ENCODE results near the gene PRTFDC1.
"Not testable (repeated sequence)": the region's sequence is repeated elsewhere in the genome, so short reads cannot be mapped to it uniquely, and the experiment has no call there.

PRTFDC1 gene

DNA sequence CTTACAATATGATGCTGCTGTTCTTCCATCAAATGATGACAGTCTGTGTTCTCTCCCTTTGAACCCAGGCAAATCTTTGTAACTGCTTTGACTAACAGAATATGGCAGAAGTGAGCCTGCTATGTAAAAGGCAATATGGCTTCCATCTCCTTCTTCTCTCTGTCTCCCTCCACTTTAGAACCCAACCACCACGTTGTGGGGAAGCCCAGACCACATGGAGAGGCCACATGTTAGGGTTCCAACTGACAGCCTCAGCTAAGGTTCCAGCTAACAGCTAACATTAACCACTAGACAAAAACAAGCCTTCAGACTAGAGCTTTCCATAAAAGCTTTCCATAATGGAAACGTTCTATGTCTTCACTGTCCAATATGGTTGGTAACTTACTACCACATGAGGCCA is 107.7 kb downstream of the PRTFDC1 start:
- Mint-ChIP-seq H3K9me3 (peaks cover 2% of the 10 kb centered on the region), H3K4me3 (no peak overlapping the region)
- no peak for ATAC-seq

GRCh38 chr10:24843256-24843655 is 109.2 kb downstream of the PRTFDC1 start:
- Mint-ChIP-seq H3K9me3 (peaks cover 2% of the 10 kb centered on the region), H3K4me3 (no peak overlapping the region), H3K27me3 (no peaks in the 10 kb centered on the region), H3K4me1 (no peaks in the 10 kb centered on the region), H3K27ac (no peak overlapping the region), H3K36me3 (no peaks in the 10 kb centered on the region)
- ATAC-seq = no peak

More for the DNA sequence above, 107.7 kb downstream of the PRTFDC1 start:
- Mint-ChIP-seq H3K36me3 (no peaks in the 10 kb centered on the region), H3K27me3 (peaks cover under 1% of the 10 kb centered on the region), H3K4me1 (no peaks in the 10 kb centered on the region), H3K27ac (no peak overlapping the region)

GRCh38 chr10:24842856-24843255 is 109.5 kb downstream of the PRTFDC1 start:
- ATAC-seq = no peak
- no peaks in the 10 kb centered on the region for H3K4me1 Mint-ChIP-seq
- H3K27ac Mint-ChIP-seq = no peak overlapping the region
- no peak overlapping the region for H3K4me3 Mint-ChIP-seq
- H3K27me3 Mint-ChIP-seq = no peaks in the 10 kb centered on the region
- H3K36me3 Mint-ChIP-seq = no peaks in the 10 kb centered on the region
- H3K9me3 Mint-ChIP-seq = peaks cover 2% of the 10 kb centered on the region

DNA sequence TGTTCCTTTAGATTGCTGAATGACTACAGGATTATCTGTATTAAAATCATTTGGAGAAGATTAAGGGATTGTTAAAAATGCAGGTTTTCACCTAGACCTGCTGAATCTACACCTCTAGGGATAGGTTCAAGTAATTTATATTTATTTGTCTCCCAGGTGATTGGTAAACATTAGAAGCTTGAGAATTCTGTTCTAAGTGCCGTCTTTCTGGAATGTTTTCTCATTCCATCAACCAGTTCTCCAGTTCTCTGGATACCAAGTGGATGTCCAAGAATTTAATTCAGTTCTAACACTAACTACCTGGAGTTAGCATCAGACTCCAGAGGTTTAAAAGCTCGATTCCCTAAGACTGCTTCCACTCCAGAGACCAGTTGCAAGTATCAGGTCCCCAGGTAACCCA is 110.9 kb downstream of the PRTFDC1 start:
- H3K4me1 Mint-ChIP-seq = no peaks in the 10 kb centered on the region
- H3K36me3 Mint-ChIP-seq = no peaks in the 10 kb centered on the region
- H3K4me3 Mint-ChIP-seq = no peak overlapping the region
- peaks cover 8% of the 10 kb centered on the region for H3K9me3 Mint-ChIP-seq
- no peak for ATAC-seq
- no peaks in the 10 kb centered on the region for H3K27me3 Mint-ChIP-seq
- no peak overlapping the region for H3K27ac Mint-ChIP-seq

GRCh38 chr10:24840784-24841183 is 111.6 kb downstream of the PRTFDC1 start:
- Mint-ChIP-seq H3K27ac (no peak overlapping the region), H3K27me3 (no peaks in the 10 kb centered on the region)

DNA sequence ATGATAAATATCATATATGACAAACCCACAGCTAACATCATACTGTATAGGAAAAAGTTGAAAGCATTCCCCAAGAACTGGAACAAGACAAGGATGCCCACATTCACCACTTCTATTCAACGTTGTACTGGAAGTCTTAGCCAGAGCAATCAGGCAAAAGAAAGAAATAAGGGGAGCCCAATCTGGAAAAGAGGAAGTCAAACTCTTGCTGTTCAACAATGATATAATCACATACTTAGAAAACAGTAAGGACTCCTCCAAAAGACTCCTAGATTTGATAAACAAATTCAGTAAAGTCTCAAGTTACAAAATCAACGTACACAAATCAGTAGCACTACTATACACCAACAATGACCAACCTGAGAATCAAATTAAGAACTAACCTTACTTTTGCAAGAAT is 114.6 kb downstream of the PRTFDC1 start:
- not testable (repeated sequence) for H3K4me1 Mint-ChIP-seq, H3K36me3 Mint-ChIP-seq, H3K4me3 Mint-ChIP-seq, ATAC-seq, H3K9me3 Mint-ChIP-seq, H3K27ac Mint-ChIP-seq, H3K27me3 Mint-ChIP-seq

More at GRCh38 chr10:24840784-24841183, 111.6 kb downstream of the PRTFDC1 start:
- Mint-ChIP-seq H3K36me3 (no peaks in the 10 kb centered on the region), H3K9me3 (peaks cover 12% of the 10 kb centered on the region), H3K4me1 (no peaks in the 10 kb centered on the region), H3K4me3 (no peak overlapping the region)
- no peak for ATAC-seq

GRCh38 chr10:24834869-24835268 is 117.5 kb downstream of the PRTFDC1 start:
- H3K9me3 Mint-ChIP-seq = peaks cover 10% of the 10 kb centered on the region
- no peaks in the 10 kb centered on the region for H3K36me3 Mint-ChIP-seq
- no peak overlapping the region for H3K27ac Mint-ChIP-seq
- H3K4me3 Mint-ChIP-seq = no peak overlapping the region
- ATAC-seq = no peak
- no peaks in the 10 kb centered on the region for H3K4me1 Mint-ChIP-seq
- H3K27me3 Mint-ChIP-seq = no peaks in the 10 kb centered on the region

DNA sequence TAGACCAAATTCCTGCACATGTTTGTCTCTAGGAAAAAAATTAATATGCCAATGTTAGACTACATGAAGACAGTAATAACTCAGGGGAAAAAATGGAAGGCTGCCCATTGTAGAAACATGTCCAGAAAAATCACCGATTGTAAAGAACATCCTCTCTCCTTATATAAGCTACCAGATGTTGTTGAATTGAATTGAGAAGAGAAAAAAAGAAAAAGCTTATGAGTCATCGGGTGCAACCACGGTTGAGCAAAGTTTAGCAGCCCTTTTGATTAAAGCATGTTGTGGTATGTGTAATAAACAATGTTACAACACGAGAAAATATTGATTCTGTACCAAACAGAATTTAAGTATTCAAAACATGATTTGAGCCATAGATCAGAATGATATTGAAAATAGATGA is 126.4 kb downstream of the PRTFDC1 start:
- Mint-ChIP-seq H3K4me3 (no peak overlapping the region), H3K9me3 (no peaks in the 10 kb centered on the region), H3K27ac (peak overlapping the region; percentile 48), H3K36me3 (no peaks in the 10 kb centered on the region), H3K4me1 (peaks cover 18% of the 10 kb centered on the region), H3K27me3 (no peaks in the 10 kb centered on the region)
- no peak for ATAC-seq

DNA sequence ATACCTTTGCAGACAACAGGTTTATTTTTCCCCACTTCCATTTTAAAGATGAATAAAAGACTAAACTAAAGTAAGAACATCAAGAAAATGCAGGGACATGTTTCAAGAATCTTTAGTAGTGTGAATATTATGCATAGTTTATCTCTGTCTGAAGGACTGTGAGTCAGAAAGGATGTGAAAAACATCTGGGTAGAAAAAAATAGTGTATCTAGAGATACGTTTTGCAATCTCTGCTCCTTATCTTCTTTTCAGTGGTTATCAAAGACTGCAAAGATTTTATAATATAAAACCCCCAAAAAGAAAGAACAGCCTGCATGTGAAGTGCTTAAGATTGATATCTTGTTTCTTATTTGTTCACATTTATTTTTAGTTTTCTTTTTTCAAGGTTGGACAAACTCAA is 126.9 kb downstream of the PRTFDC1 start:
- H3K4me3 Mint-ChIP-seq = no peak overlapping the region
- peak overlapping the region; percentile 48 for H3K27ac Mint-ChIP-seq
- no peak for ATAC-seq
- H3K4me1 Mint-ChIP-seq = peaks cover 18% of the 10 kb centered on the region
- H3K27me3 Mint-ChIP-seq = no peaks in the 10 kb centered on the region
- H3K36me3 Mint-ChIP-seq = no peaks in the 10 kb centered on the region
- H3K9me3 Mint-ChIP-seq = no peaks in the 10 kb centered on the region

GRCh38 chr10:24824536-24824935 is 127.9 kb downstream of the PRTFDC1 start:
- H3K4me3 Mint-ChIP-seq = no peak overlapping the region
- H3K4me1 Mint-ChIP-seq = peaks cover 26% of the 10 kb centered on the region
- H3K9me3 Mint-ChIP-seq = no peaks in the 10 kb centered on the region
- H3K27me3 Mint-ChIP-seq = no peaks in the 10 kb centered on the region
- H3K36me3 Mint-ChIP-seq = no peaks in the 10 kb centered on the region
- ATAC-seq = no peak
- H3K27ac Mint-ChIP-seq = no peak overlapping the region

GRCh38 chr10:24824124-24824523 is 128.3 kb downstream of the PRTFDC1 start:
- no peaks in the 10 kb centered on the region for H3K9me3 Mint-ChIP-seq
- H3K4me3 Mint-ChIP-seq = no peak overlapping the region
- H3K27me3 Mint-ChIP-seq = no peaks in the 10 kb centered on the region
- peaks cover 26% of the 10 kb centered on the region for H3K4me1 Mint-ChIP-seq
- no peak overlapping the region for H3K27ac Mint-ChIP-seq
- no peaks in the 10 kb centered on the region for H3K36me3 Mint-ChIP-seq
- ATAC-seq = no peak

DNA sequence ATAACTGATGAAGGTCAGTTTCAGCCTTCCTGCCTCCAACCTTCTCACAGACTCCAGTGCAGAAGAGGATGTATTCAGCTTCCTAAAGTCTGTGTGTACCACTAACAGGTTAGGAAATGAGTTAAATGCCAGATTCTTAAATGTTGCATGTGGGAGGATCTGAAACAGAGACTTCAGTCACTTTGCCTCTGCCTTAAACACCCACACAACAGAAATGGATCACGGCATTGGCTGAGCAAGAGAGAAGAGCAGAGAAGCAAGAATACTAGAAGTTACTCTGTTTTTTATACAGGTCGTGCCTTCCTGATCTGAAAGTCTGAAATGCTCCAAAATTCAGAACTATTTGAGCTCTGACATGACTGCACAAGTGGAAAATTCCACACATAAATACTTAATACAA is 129.8 kb downstream of the PRTFDC1 start:
- Mint-ChIP-seq H3K4me3 (no peak overlapping the region), H3K9me3 (no peaks in the 10 kb centered on the region), H3K36me3 (no peaks in the 10 kb centered on the region), H3K27me3 (no peaks in the 10 kb centered on the region), H3K4me1 (peaks cover 26% of the 10 kb centered on the region), H3K27ac (no peak overlapping the region)
- ATAC-seq = peak; percentile 82

GRCh38 chr10:24821986-24822385 is 130.4 kb downstream of the PRTFDC1 start:
- peak; percentile 71 for ATAC-seq
- H3K4me3 Mint-ChIP-seq = no peak overlapping the region
- H3K27me3 Mint-ChIP-seq = no peaks in the 10 kb centered on the region
- H3K4me1 Mint-ChIP-seq = peaks cover 26% of the 10 kb centered on the region
- H3K27ac Mint-ChIP-seq = no peak overlapping the region
- no peaks in the 10 kb centered on the region for H3K36me3 Mint-ChIP-seq
- no peaks in the 10 kb centered on the region for H3K9me3 Mint-ChIP-seq

- no peak overlapping the region for H3K4me3 Mint-ChIP-seq
- no peaks in the 10 kb centered on the region for H3K9me3 Mint-ChIP-seq
- ATAC-seq = no peak
- no peak overlapping the region for H3K27ac Mint-ChIP-seq
- no peaks in the 10 kb centered on the region for H3K27me3 Mint-ChIP-seq
- H3K36me3 Mint-ChIP-seq = no peaks in the 10 kb centered on the region
- peaks cover 9% of the 10 kb centered on the region for H3K4me1 Mint-ChIP-seq
These were observed 135.5 kb downstream of the PRTFDC1 start for GRCh38 chr10:24816868-24817396.

DNA sequence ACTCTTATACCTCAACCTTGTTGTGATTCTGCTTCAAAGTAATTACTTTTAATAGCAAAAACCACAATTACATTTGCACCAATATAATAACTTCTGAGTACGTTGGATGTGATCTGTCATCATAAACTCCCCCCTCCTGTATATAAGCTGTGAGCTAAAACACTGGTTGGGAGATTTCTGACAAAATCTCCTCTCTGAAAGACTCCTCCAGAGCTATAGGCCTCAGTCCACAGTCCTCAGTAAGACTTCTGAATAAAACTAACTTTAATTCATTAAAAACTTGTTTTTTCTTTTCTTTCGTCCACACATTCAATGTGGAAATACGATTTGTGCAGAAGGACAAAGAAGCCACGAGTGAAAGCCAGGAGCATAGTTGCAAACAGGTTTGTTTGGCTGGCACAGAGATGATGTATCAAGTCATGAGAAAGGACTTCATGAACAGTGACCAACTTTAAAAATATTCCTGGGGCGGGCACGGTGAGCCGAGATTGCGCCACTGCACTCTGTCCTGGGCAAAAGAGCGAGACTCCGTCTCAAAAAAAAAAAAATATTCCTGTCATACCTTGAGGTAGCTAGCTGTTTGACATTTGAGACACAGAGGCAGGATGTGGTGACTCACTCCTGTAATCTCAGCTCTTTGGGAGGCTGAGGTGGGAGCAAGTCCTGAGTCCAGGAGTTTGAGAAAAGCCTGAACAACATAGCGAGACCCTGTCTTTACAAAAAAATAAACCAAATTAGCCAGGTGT is 137.7 kb downstream of the PRTFDC1 start:
- Mint-ChIP-seq H3K27me3 (no peaks in the 10 kb centered on the region), H3K9me3 (no peaks in the 10 kb centered on the region), H3K4me3 (no peak overlapping the region), H3K4me1 (peaks cover 1% of the 10 kb centered on the region), H3K27ac (no peak overlapping the region), H3K36me3 (no peaks in the 10 kb centered on the region)
- ATAC-seq = no peak

GRCh38 chr10:24813856-24814255 is 138.6 kb downstream of the PRTFDC1 start:
- Mint-ChIP-seq H3K27ac (no peak overlapping the region), H3K4me3 (no peak overlapping the region), H3K4me1 (no peaks in the 10 kb centered on the region), H3K36me3 (no peaks in the 10 kb centered on the region), H3K9me3 (no peaks in the 10 kb centered on the region), H3K27me3 (no peaks in the 10 kb centered on the region)
- no peak for ATAC-seq
